K562 (cell line): Measurements from ENCODE around the gene RGS3. TPM values are rescaled to one million over a fixed set of nuclear protein-coding genes. Genes with fewer than 3 reads are reported as not detected.

Experiments used
- ARID2 ChIP-seq: fragments of 450-650 bp; IDR thresholded peaks from 2 replicates; pipeline ENCODE4 v1.6.1; 2017; ENCODE audit warnings: antibody characterized with exemption, mild to moderate bottlenecking
- ARID3B ChIP-seq: fragments of 250-450 bp; sonication (Bioruptor Pico); IDR thresholded peaks from 2 replicates; pipeline ENCODE4 v1.4.0; 2020; ENCODE audit warnings: borderline replicate concordance
- ELF4 ChIP-seq: fragments of 450-650 bp; formaldehyde crosslinking; IDR thresholded peaks from 2 replicates; pipeline ENCODE4 v1.4.0; 2022; ENCODE audit warnings: missing genetic modification characterization
- GMEB1 ChIP-seq: fragments of 250-450 bp; sonication (Bioruptor Pico); IDR thresholded peaks from 2 replicates; pipeline ENCODE4 v1.4.0; 2020; ENCODE audit warnings: mild to moderate bottlenecking
- NCOA6 ChIP-seq: fragments of 450-650 bp; IDR thresholded peaks from 2 replicates; pipeline ENCODE4 v1.6.1; 2017; ENCODE audit warnings: mild to moderate bottlenecking
- NRF1 ChIP-seq, 2 experiments: fragments of 450-650 bp; IDR thresholded peaks in 1 of 2; conservative IDR thresholded peaks in 1 of 2; 2 replicates each; pipeline ENCODE4 v1.6.1; 2014; ENCODE audit warnings: mild to moderate bottlenecking in 2 of 2
- RAD21 ChIP-seq, 2 experiments: fragments of 250-450 bp in 1 of 2; fragments of 450-650 bp in 1 of 2; sonication (Bioruptor Pico) in 1 of 2; formaldehyde crosslinking in 1 of 2; IDR thresholded peaks in 1 of 2; conservative IDR thresholded peaks in 1 of 2; 2 replicates each; pipeline versions ENCODE4 v1.4.0 to v1.8.0; 2020 to 2022; ENCODE audit warnings: mild to moderate bottlenecking in 2 of 2, moderate library complexity in 1 of 2
- RBM22 ChIP-seq: fragments of 200-400 bp; formaldehyde crosslinking; IDR thresholded peaks from 2 replicates; pipeline ENCODE4 v1.6.1; 2018; ENCODE audit warnings: low read length, low read depth; ENCODE audit not compliant: poor library complexity, severe bottlenecking
- STAG1 ChIP-seq: sonication (generic); formaldehyde crosslinking; IDR thresholded peaks from 2 replicates; pipeline ENCODE4 v1.5.0; 2020; ENCODE audit warnings: missing genetic modification reagents, borderline replicate concordance
- ZBTB40 ChIP-seq, 2 experiments: fragments of 450-650 bp in 1 of 2; sonication (generic) in 1 of 2; formaldehyde crosslinking in 1 of 2; IDR thresholded peaks; 2 replicates each; pipeline versions ENCODE4 v1.7.1 to v1.9.0; 2016 to 2022; ENCODE audit warnings: inconsistent platforms in 1 of 2, mild to moderate bottlenecking in 1 of 2, missing genetic modification reagents in 1 of 2
- ZNF232 ChIP-seq: sonication (generic); formaldehyde crosslinking; IDR thresholded peaks from 2 replicates; pipeline ENCODE4 v1.8.0; 2022; ENCODE audit warnings: mild to moderate bottlenecking, missing genetic modification reagents
- ZNF316 ChIP-seq: fragments of 450-650 bp; IDR thresholded peaks from 2 replicates; pipeline ENCODE4 v1.6.1; 2016
- polyA plus RNA-seq, 8 experiments: library from polyadenylated mRNA; depleted of rRNA in 4 of 8; stranded (reverse) in 5 of 8; unstranded in 3 of 8; fragments of >200 nt; fragmentation: Nextera tagmentation in 2 of 8; fragmentation: Illumina TruSeq in 1 of 8; extraction: Ambion mirVana in 2 of 8; extraction: Trizol in 1 of 8; gene quantifications; 2 replicates each; pipeline versions ENCODE4 v1.2.1 to v1.2.3, GENCODE V29; 2011 to 2014; ENCODE audit warnings: inconsistent platforms in 1 of 8, missing spikeins in 1 of 8
- total RNA-seq, 7 experiments: library from RNA; depleted of rRNA in 6 of 7; stranded (reverse); fragments of >200 nt in 6 of 7; fragmentation: Illumina TruSeq in 2 of 7; extraction: Trizol in 2 of 7; gene quantifications; 2 replicates each; pipeline versions ENCODE4 v1.2.1 to v1.2.3, GENCODE V29; 2011 to 2021; ENCODE audit warnings: low replicate concordance in 1 of 7

RGS3 gene
- total and polyA plus RNA-seq, 9 of the 15 experiments (the other 6 are each of a cell fraction or from before 2014, with no cell fraction given) = 0.08 to 2.9 (median 0.95) TPM

GRCh38 chr9:113590991-113591898 is 127.7 kb downstream of the RGS3 start (continued):
- TF ChIP-seq ZBTB40 (IDR thresholded peaks at IDR 0.05) (no peak), ZBTB40 (CRISPR knock-in tag; IDR thresholded peaks at IDR 0.05) (no peak), ARID3B (no peak), STAG1 (CRISPR knock-in tag) (peak; percentile 72; the same call in 1 of the 2 replicates), ZNF316 (peak; percentile 62), NCOA6 (no peak), ZNF232 (no peak), ARID2 (peak; percentile 56; the same call in 1 of the 2 replicates), ELF4 (CRISPR knock-in tag) (no peak), NRF1 (conservative IDR thresholded peaks at IDR 0.05 in 1 of 2, IDR thresholded peaks at IDR 0.05 in 1 of 2) (no peak), GMEB1 (CRISPR knock-in tag) (no peak), RBM22 (no peak), RAD21 (CRISPR knock-in tag; conservative IDR thresholded peaks at IDR 0.05 in 1 of 2, IDR thresholded peaks at IDR 0.05 in 1 of 2) (peak; percentile 82 to 94)
